Suprapubic skin (tissue), 3 donors: ENCODE measurements around the gene RXRB.

Experiments
- POLR2A ChIP-seq, 2 donors: fragments of 450-650 bp; IDR thresholded peaks; one replicate each; pipeline ENCODE4 v1.6.1; 2017; ENCODE audit warnings: antibody characterized with exemption in 2 of 2, mild to moderate bottlenecking in 2 of 2, moderate library complexity in 2 of 2
- TF ChIP-seq, protein P1 (sequence below), 2 donors: fragments of 200-600 bp in 1 of 2; fragments of 450-650 bp in 1 of 2; sonication (generic) in 1 of 2; IDR thresholded peaks; one replicate each; pipeline ENCODE4 v1.5.1; 2016 to 2019; ENCODE audit warnings: antibody characterized with exemption in 2 of 2, mild to moderate bottlenecking in 1 of 2, moderate library complexity in 1 of 2

DNA sequence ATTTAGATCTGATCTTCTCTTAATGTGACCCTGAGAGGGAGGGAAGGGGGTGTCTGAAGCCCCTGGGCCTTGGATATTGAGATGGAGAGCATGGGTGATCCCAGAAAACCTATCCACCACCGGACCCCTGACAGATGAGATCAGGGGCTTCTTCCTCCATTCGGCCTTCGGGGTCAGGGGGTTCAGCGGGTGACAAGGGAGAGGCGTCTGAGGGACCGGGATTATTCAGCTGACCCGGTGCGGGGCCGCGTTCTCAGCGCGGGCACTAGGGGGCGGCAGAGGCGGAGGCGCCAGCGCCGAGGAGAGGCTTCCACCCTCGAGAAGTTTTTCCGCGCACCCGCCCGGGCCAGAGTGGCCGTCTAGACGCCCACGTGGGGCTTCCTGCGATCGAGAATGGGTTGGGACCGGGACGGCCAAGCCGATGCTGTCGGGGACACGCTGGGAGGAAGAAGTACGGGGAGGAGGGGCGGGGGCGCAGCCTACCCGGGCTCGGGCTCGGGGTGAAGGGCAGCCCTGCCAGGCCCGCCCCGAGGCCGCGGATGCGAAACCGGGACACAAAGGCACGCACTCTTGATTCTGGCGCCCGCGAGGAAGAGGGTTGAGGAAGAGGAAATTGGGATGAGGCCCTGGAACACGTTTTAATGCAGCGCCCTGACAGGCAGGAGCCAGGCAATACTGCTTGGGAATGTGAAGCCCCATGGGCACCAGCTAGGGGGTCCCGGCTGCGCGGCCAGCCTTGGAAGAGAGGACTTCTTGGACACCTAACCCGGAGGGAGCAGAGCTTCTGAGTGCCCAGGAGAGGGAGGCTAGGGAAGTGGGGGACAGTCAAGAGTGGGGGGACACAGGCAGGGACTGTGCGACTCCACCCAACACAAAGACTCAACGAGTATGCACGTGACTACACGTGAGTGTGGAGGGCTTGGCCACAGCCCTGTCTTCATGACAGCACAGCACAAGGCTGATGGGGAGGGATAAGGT is 38.8 kb downstream of the RXRB start:
- TF ChIP-seq POLR2A (IDR thresholded peaks at IDR 0.05), result no peak
- TF ChIP-seq, protein P1, sequence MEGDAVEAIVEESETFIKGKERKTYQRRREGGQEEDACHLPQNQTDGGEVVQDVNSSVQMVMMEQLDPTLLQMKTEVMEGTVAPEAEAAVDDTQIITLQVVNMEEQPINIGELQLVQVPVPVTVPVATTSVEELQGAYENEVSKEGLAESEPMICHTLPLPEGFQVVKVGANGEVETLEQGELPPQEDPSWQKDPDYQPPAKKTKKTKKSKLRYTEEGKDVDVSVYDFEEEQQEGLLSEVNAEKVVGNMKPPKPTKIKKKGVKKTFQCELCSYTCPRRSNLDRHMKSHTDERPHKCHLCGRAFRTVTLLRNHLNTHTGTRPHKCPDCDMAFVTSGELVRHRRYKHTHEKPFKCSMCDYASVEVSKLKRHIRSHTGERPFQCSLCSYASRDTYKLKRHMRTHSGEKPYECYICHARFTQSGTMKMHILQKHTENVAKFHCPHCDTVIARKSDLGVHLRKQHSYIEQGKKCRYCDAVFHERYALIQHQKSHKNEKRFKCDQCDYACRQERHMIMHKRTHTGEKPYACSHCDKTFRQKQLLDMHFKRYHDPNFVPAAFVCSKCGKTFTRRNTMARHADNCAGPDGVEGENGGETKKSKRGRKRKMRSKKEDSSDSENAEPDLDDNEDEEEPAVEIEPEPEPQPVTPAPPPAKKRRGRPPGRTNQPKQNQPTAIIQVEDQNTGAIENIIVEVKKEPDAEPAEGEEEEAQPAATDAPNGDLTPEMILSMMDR (IDR thresholded peaks at IDR 0.05), result peak; percentile 82 to 98
